Activated CD8-positive, alpha-beta T cell treated with anti-CD3 and anti-CD28 coated beads for 36 hours (primary cell): Measurements from ENCODE around the gene EEF2. TPM values are rescaled to one million over a fixed set of nuclear protein-coding genes. Genes with fewer than 3 reads are reported as not detected.

Experiments used
- ATAC-seq: fragments of 200-7000 bp; cut with Tn5 transposase; one replicate; pipeline ENCODE4 v1.10.0; 2021; ENCODE audit warnings: mild to moderate bottlenecking, moderate library complexity
- CTCF ChIA-PET: fragments of 350-600 bp; sonication (Branson Sonifier 250); formaldehyde crosslinking; loops from one replicate; lab custom pipeline; 2021; ENCODE audit warnings: antibody characterized with exemption; lab: Charles Lee
- POLR2A ChIA-PET: fragments of 350-600 bp; sonication (Branson Sonifier 250); formaldehyde crosslinking; loops from one replicate; lab custom pipeline; 2021; ENCODE audit warnings: antibody characterized with exemption; lab: Charles Lee
- DNase-seq: peaks from one replicate; pipeline ENCODE4 v3.0.0-alpha.2; 2020
- H3K27ac Mint-ChIP-seq: one replicate; pipeline ENCODE4 v1.8.0; 2021; ENCODE audit warnings: mild to moderate bottlenecking, mixed read lengths
- H3K27me3 Mint-ChIP-seq: one replicate; pipeline ENCODE4 v1.8.0; 2021; ENCODE audit warnings: mixed read lengths
- H3K36me3 Mint-ChIP-seq: one replicate; pipeline ENCODE4 v1.8.0; 2021; ENCODE audit warnings: low read depth, mixed read lengths
- H3K4me1 Mint-ChIP-seq: one replicate; pipeline ENCODE4 v1.8.0; 2021; ENCODE audit warnings: low read depth, mixed read lengths
- H3K4me3 Mint-ChIP-seq: one replicate; pipeline ENCODE4 v1.8.0; 2021; ENCODE audit warnings: mild to moderate bottlenecking, moderate library complexity, mixed read lengths
- H3K9me3 Mint-ChIP-seq: one replicate; pipeline ENCODE4 v1.8.0; 2021; ENCODE audit warnings: mixed read lengths
- intact Hi-C: fragments of 100-400 bp; cut with micrococcal nuclease; formaldehyde crosslinking; loops from one replicate; pipeline ENCODE4 v1.10.0; 2022
- total RNA-seq, 2 experiments: library from RNA; stranded (reverse); gene quantifications; one replicate each; pipeline ENCODE4 v1.2.3, GENCODE V29; 2021
- TF ChIP-seq, protein P1 (sequence below): fragments of 200-600 bp; IDR thresholded peaks from one replicate; pipeline ENCODE4 v1.8.0; 2022; ENCODE audit warnings: antibody characterized with exemption, mild to moderate bottlenecking

The EEF2 gene
- total RNA-seq, 2 experiments from 2014 or later, result 3,533 to 3,625 TPM

- Mint-ChIP-seq H3K27ac (no peak overlapping the region), H3K36me3 (peaks cover 13% of the 10 kb centered on the region), H3K4me3 (no peak overlapping the region), H3K9me3 (no peaks in the 10 kb centered on the region), H3K4me1 (peaks cover 22% of the 10 kb centered on the region), H3K27me3 (no peaks in the 10 kb centered on the region)
- CTCF ChIA-PET, result no interaction called here
- ATAC-seq, result no peak
- intact Hi-C loops, result no loop called here
- no peak for DNase-seq
- TF ChIP-seq, protein P1, sequence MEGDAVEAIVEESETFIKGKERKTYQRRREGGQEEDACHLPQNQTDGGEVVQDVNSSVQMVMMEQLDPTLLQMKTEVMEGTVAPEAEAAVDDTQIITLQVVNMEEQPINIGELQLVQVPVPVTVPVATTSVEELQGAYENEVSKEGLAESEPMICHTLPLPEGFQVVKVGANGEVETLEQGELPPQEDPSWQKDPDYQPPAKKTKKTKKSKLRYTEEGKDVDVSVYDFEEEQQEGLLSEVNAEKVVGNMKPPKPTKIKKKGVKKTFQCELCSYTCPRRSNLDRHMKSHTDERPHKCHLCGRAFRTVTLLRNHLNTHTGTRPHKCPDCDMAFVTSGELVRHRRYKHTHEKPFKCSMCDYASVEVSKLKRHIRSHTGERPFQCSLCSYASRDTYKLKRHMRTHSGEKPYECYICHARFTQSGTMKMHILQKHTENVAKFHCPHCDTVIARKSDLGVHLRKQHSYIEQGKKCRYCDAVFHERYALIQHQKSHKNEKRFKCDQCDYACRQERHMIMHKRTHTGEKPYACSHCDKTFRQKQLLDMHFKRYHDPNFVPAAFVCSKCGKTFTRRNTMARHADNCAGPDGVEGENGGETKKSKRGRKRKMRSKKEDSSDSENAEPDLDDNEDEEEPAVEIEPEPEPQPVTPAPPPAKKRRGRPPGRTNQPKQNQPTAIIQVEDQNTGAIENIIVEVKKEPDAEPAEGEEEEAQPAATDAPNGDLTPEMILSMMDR, result no peak
- POLR2A ChIA-PET, result interaction anchor here (1.4 to 3.3 kb wide), 2 partner anchors 18 to 19 kb away, joined by 4 to 22 read pairs; partner anchors contain the start of gene EEF2
Measured at GRCh38 chr19:3966051-3967017, 18.9 kb downstream of the EEF2 start.

- H3K4me3 Mint-ChIP-seq, result no peak overlapping the region
- ChIA-PET POLR2A (interaction anchor here (1.0 to 1.4 kb wide), 2 partner anchors 18 to 21 kb away, joined by 3 to 4 read pairs; partner anchors contain the start of gene EEF2), CTCF (no interaction called here)
- ATAC-seq (no peak), DNase-seq (no peak)
- no peaks in the 10 kb centered on the region for H3K9me3 Mint-ChIP-seq
- no peaks in the 10 kb centered on the region for H3K27me3 Mint-ChIP-seq
- TF ChIP-seq, protein P1, result no peak
- intact Hi-C loops, result no loop called here
- H3K4me1 Mint-ChIP-seq, result peaks cover 9% of the 10 kb centered on the region
- no peak overlapping the region for H3K27ac Mint-ChIP-seq
- H3K36me3 Mint-ChIP-seq, result peaks cover 12% of the 10 kb centered on the region
Measured at GRCh38 chr19:3964256-3965194, 20.7 kb downstream of the EEF2 start.

GRCh38 chr19:3963458-3964255 lies 21.6 kb downstream of the EEF2 start:
- POLR2A ChIA-PET, result interaction anchor here (1.0 to 1.4 kb wide), 3 partner anchors 8 to 21 kb away, joined by 3 to 4 read pairs (median 4); no protein-coding TSS in a partner anchor
- Mint-ChIP-seq H3K36me3 (peaks cover 10% of the 10 kb centered on the region), H3K4me1 (peaks cover 5% of the 10 kb centered on the region), H3K27me3 (no peaks in the 10 kb centered on the region), H3K9me3 (no peaks in the 10 kb centered on the region), H3K27ac (no peak overlapping the region), H3K4me3 (no peak overlapping the region)
- intact Hi-C loops, result no loop called here
- ATAC-seq, result no peak
- DNase-seq, result no peak
- TF ChIP-seq, protein P1, result no peak
- CTCF ChIA-PET, result no interaction called here

- intact Hi-C loops, result no loop called here
- H3K27me3 Mint-ChIP-seq, result no peaks in the 10 kb centered on the region
- ChIA-PET POLR2A (no interaction called here), CTCF (no interaction called here)
- H3K27ac Mint-ChIP-seq, result no peak overlapping the region
- peaks cover 11% of the 10 kb centered on the region for H3K36me3 Mint-ChIP-seq
- ATAC-seq (no peak), DNase-seq (no peak)
- no peaks in the 10 kb centered on the region for H3K9me3 Mint-ChIP-seq
- H3K4me1 Mint-ChIP-seq, result no peaks in the 10 kb centered on the region
- TF ChIP-seq, protein P1, result no peak
- no peak overlapping the region for H3K4me3 Mint-ChIP-seq
Measured at GRCh38 chr19:3961007-3961406, 24.3 kb downstream of the EEF2 start.
